Amniotic epithelial cell (primary cell): ENCODE measurements around the gene ESRRA.

ENCODE experiments used
- DNase-seq: peaks from one replicate; pipeline ENCODE4 v3.0.0-alpha.2; 2010; ENCODE audit warnings: low read depth

Gene ESRRA

GRCh38 chr11:64333556-64333955 lies 28.2 kb downstream of the ESRRA start:
- no peak for DNase-seq

GRCh38 chr11:64334764-64335735 lies 29.7 kb downstream of the ESRRA start:
- DNase-seq, result peak; percentile 99

- peak; percentile 56 for DNase-seq
These were observed 32.4 kb downstream of the ESRRA start for GRCh38 chr11:64337538-64338249.

GRCh38 chr11:64338716-64339115 lies 33.4 kb downstream of the ESRRA start:
- no peak for DNase-seq

- DNase-seq, result no peak
These were observed 34.0 kb downstream of the ESRRA start for GRCh38 chr11:64339286-64339685.

GRCh38 chr11:64339754-64340408 lies 34.6 kb downstream of the ESRRA start, which contains the start of gene CCDC88B:
Gene CCDC88B (plus strand): TSS chr11:64340204. CDS start chr11:64340267, 63 bp downstream.
- DNase-seq, result no peak

- DNase-seq, result no peak
These were observed 35.5 kb downstream of the ESRRA start for GRCh38 chr11:64340671-64341335.

- DNase-seq, result no peak
These were observed 36.1 kb downstream of the ESRRA start for GRCh38 chr11:64341429-64341828.

GRCh38 chr11:64341851-64342791 lies 36.8 kb downstream of the ESRRA start:
- peak; percentile 81 for DNase-seq

- no peak for DNase-seq
These were observed 37.8 kb downstream of the ESRRA start for GRCh38 chr11:64342869-64343745.

- DNase-seq, result no peak
These were observed 38.6 kb downstream of the ESRRA start for GRCh38 chr11:64343767-64344559.

GRCh38 chr11:64344787-64345186 lies 39.5 kb downstream of the ESRRA start:
- no peak for DNase-seq

- peak; percentile 32 for DNase-seq
These were observed 42.0 kb downstream of the ESRRA start for GRCh38 chr11:64347193-64347867.

- no peak for DNase-seq
These were observed 43.2 kb downstream of the ESRRA start for GRCh38 chr11:64348383-64349024.

GRCh38 chr11:64349025-64349387 lies 43.7 kb downstream of the ESRRA start:
- no peak for DNase-seq

GRCh38 chr11:64349404-64349803 lies 44.1 kb downstream of the ESRRA start:
- DNase-seq, result no peak

- DNase-seq, result no peak
These were observed 45.9 kb downstream of the ESRRA start for GRCh38 chr11:64351136-64351631.
